MM.1S (cell line): ENCODE data around the gene DNAJB6.

Source experiments
- EZH2 ChIP-seq: fragments of 300-600 bp; sonication (generic); optimal IDR thresholded peaks from 2 replicates; pipeline ENCODE3; 2017; ENCODE audit warnings: low read depth, mild to moderate bottlenecking, antibody characterized with exemption, low read length, mixed read lengths
- EZH2phosphoT487 ChIP-seq: fragments of 300-600 bp; sonication (generic); IDR thresholded peaks from 2 replicates; pipeline ENCODE4 v1.6.1; 2018; ENCODE audit warnings: antibody characterized with exemption, low read length
- TF ChIP-seq, protein P1 (sequence below): fragments of 300-600 bp; sonication (generic); IDR thresholded peaks from 2 replicates; pipeline ENCODE4 v1.5.1; 2016; ENCODE audit warnings: antibody characterized with exemption, low read length, mixed read lengths

DNA sequence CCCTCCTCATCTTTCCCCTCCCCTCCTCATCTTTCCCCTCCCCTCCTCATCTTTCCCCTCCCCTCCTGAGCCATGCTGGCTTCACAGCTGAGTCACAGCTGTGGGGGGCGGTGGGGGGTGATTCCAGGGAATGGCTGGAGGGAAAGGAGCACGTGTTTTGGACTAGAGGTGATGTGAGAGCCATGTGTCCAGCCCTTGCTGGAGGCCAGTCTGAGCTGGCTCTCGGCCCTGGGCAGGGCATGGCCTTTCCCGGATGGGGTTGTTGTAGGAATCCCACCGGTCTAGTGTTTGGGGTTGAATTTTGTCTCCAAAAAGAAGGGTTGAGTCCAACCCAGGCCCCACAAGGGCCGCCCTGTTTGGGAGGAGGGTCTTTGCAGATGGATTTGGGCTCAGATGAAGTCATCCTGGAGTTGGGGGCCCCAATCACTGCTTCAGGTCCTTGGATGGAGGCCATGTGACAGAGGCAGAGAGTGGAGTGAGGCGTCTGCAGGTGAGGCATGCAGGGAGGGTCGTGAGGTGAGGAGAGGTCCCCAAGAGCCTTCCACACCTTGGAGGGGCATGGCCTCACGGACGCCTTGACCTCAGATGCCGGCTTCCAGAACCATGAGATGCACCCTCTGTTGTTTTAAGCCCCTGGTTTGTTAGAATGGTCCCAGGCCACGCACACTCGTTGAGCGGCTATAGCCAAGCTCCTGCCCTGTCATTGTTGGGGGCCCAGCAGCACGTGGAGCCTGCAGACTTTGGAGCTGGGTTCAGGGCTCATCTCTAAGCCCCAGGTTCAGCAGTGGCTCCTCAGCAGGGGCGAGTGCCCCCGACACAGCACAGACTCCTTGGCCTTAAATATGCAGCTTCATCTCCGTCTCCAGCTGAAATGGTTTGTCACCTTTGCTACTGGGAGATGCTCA, 101.6 kb downstream of the DNAJB6 start:
- TF ChIP-seq, protein P1, sequence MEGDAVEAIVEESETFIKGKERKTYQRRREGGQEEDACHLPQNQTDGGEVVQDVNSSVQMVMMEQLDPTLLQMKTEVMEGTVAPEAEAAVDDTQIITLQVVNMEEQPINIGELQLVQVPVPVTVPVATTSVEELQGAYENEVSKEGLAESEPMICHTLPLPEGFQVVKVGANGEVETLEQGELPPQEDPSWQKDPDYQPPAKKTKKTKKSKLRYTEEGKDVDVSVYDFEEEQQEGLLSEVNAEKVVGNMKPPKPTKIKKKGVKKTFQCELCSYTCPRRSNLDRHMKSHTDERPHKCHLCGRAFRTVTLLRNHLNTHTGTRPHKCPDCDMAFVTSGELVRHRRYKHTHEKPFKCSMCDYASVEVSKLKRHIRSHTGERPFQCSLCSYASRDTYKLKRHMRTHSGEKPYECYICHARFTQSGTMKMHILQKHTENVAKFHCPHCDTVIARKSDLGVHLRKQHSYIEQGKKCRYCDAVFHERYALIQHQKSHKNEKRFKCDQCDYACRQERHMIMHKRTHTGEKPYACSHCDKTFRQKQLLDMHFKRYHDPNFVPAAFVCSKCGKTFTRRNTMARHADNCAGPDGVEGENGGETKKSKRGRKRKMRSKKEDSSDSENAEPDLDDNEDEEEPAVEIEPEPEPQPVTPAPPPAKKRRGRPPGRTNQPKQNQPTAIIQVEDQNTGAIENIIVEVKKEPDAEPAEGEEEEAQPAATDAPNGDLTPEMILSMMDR, result no peak
- no peak for TF ChIP-seq EZH2
- TF ChIP-seq EZH2phosphoT487, result no peak
